ENCODE results near the gene APOC1. TPM values are rescaled to one million over a fixed set of nuclear protein-coding genes. Genes with fewer than 3 reads are reported as not detected.

The APOC1 gene
- total and polyA plus RNA-seq, 2 experiments from 2014 or later, result 20.1 to 27.1 TPM

GRCh38 chr19:44871809-44872208 is 42.6 kb upstream of the APOC1 start:
- H3K36me3 ChIP-seq, result peaks cover 47% of the 10 kb centered on the region

GRCh38 chr19:44872661-44873060 is 41.7 kb upstream of the APOC1 start:
- H3K36me3 ChIP-seq, result peaks cover 51% of the 10 kb centered on the region
- TF ChIP-seq CTCF (IDR thresholded peaks at IDR 0.05; ENCODE audit: low read depth, low read length), result no peak
- no peak overlapping the region for H3K27ac ChIP-seq
- H3K4me1 ChIP-seq (ENCODE audit: low read depth), result no peaks in the 10 kb centered on the region
- no peaks in the 10 kb centered on the region for H3K27me3 ChIP-seq
- H3K9me3 ChIP-seq (ENCODE audit: low read depth), result no peaks in the 10 kb centered on the region
- H3K4me3 ChIP-seq, result no peak overlapping the region
- DNase-seq (ENCODE audit: low read depth in 1 of 2, low spot score in 1 of 2), result no peak

More at GRCh38 chr19:44871809-44872208, 42.6 kb upstream of the APOC1 start:
- DNase-seq (ENCODE audit: low read depth in 1 of 2, low spot score in 1 of 2), result no peak
- H3K9me3 ChIP-seq (ENCODE audit: low read depth), result no peaks in the 10 kb centered on the region
- no peak for TF ChIP-seq CTCF (IDR thresholded peaks at IDR 0.05; ENCODE audit: low read depth, low read length)
- H3K27me3 ChIP-seq, result no peaks in the 10 kb centered on the region
- H3K27ac ChIP-seq, result no peak overlapping the region
- H3K4me1 ChIP-seq (ENCODE audit: low read depth), result no peaks in the 10 kb centered on the region
- no peak overlapping the region for H3K4me3 ChIP-seq

GRCh38 chr19:44874317-44874716 is 40.1 kb upstream of the APOC1 start:
- H3K27ac ChIP-seq, result no peak overlapping the region
- no peaks in the 10 kb centered on the region for H3K9me3 ChIP-seq (ENCODE audit: low read depth)
- H3K4me3 ChIP-seq, result no peak overlapping the region
- no peaks in the 10 kb centered on the region for H3K27me3 ChIP-seq
- peaks cover 57% of the 10 kb centered on the region for H3K36me3 ChIP-seq
- no peaks in the 10 kb centered on the region for H3K4me1 ChIP-seq (ENCODE audit: low read depth)
- no peak for TF ChIP-seq CTCF (IDR thresholded peaks at IDR 0.05; ENCODE audit: low read depth, low read length)
- DNase-seq (ENCODE audit: low read depth in 1 of 2, low spot score in 1 of 2), result no peak

DNA sequence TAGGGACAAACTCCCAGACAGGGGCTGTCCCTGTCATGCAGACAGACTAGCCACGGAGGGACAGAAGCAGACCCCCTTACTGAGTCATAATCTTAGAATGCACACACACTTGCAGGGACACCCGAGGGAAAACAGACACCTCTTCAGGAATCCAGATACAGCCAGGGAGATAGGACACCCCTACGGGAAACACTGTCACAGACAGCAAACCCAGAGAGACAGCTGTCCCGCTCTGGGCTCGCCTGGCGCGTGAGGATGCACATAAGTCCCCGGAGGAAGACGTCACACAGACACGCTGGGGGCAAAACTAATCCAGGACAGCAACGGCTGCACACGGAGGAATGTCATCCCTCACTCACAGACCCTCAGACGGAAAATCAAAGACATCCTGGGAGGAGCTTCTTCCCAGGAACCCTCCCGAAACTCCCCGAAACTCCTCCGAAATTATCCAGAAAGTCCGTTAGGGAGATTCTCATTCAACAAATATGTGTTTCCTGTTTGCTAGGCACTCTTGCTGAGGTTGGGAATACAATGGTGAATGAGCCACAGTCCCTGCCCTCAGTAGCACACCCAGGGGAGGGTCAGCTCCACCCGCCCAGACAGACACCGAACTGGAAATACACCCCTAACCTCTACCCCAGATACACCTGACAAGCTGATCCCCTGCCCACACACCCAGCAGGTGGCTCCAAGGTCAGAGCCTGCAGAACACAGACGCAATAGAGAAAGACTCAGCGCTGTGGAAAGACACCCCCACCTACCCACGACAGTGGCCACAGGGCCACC is 38.5 kb upstream of the APOC1 start:
- Histone ChIP-seq H3K4me1 (ENCODE audit: low read depth) (no peaks in the 10 kb centered on the region), H3K27ac (no peak overlapping the region), H3K36me3 (peaks cover 57% of the 10 kb centered on the region), H3K27me3 (no peaks in the 10 kb centered on the region), H3K9me3 (ENCODE audit: low read depth) (no peaks in the 10 kb centered on the region), H3K4me3 (no peak overlapping the region)
- peak in 1 of 2 donors; percentile 58 for DNase-seq (ENCODE audit: low read depth in 1 of 2, low spot score in 1 of 2)
- TF ChIP-seq CTCF (IDR thresholded peaks at IDR 0.05; ENCODE audit: low read depth, low read length), result no peak

- H3K27ac ChIP-seq, result no peak overlapping the region
- TF ChIP-seq CTCF (IDR thresholded peaks at IDR 0.05; ENCODE audit: low read depth, low read length), result no peak
- no peak for DNase-seq (ENCODE audit: low read depth in 1 of 2, low spot score in 1 of 2)
Observed at GRCh38 chr19:44876930-44877535, 37.4 kb upstream of the APOC1 start.

More at GRCh38 chr19:44876930-44877535, 37.4 kb upstream of the APOC1 start:
- Histone ChIP-seq H3K9me3 (ENCODE audit: low read depth) (no peaks in the 10 kb centered on the region), H3K4me3 (no peak overlapping the region), H3K4me1 (ENCODE audit: low read depth) (no peaks in the 10 kb centered on the region), H3K27me3 (no peaks in the 10 kb centered on the region), H3K36me3 (peaks cover 54% of the 10 kb centered on the region)
